HG02840 (cell line): ENCODE measurements around the gene CPNE4.
"Not testable (repeated sequence)": the region's sequence is repeated elsewhere in the genome, so short reads cannot be mapped to it uniquely, and the experiment has no call there.

Source experiments
- ATAC-seq: cut with Tn5 transposase; IDR thresholded peaks from one replicate; pipeline ENCODE4 v1.9.1; 2021; ENCODE audit warnings: mild to moderate bottlenecking, moderate library complexity, moderate number of reproducible peaks; ENCODE audit not compliant: unreplicated experiment, low FRiP score

Gene CPNE4

GRCh38 chr3:131963442-131963841, 71.4 kb downstream of the CPNE4 start:
- not testable (repeated sequence) for ATAC-seq

- ATAC-seq: no peak
These were observed 71.8 kb downstream of the CPNE4 start for GRCh38 chr3:131962982-131963381.

GRCh38 chr3:131960324-131960723, 74.5 kb downstream of the CPNE4 start:
- ATAC-seq: no peak

GRCh38 chr3:131957980-131958379, 76.8 kb downstream of the CPNE4 start:
- ATAC-seq: no peak

GRCh38 chr3:131957511-131957910, 77.3 kb downstream of the CPNE4 start:
- ATAC-seq: no peak

- no peak for ATAC-seq
These were observed 86.0 kb downstream of the CPNE4 start for GRCh38 chr3:131948806-131949205.

- no peak for ATAC-seq
These were observed 90.1 kb downstream of the CPNE4 start for GRCh38 chr3:131944676-131945075.

GRCh38 chr3:131933665-131934064, 101.1 kb downstream of the CPNE4 start:
- ATAC-seq: no peak

- no peak for ATAC-seq
These were observed 106.2 kb downstream of the CPNE4 start for GRCh38 chr3:131928593-131928992.

GRCh38 chr3:131925571-131925970, 109.2 kb downstream of the CPNE4 start:
- no peak for ATAC-seq

GRCh38 chr3:131922356-131922755, 112.5 kb downstream of the CPNE4 start:
- no peak for ATAC-seq

- ATAC-seq: no peak
These were observed 117.8 kb downstream of the CPNE4 start for GRCh38 chr3:131917006-131917405.

GRCh38 chr3:131914090-131914691, 120.6 kb downstream of the CPNE4 start:
- ATAC-seq: no peak

GRCh38 chr3:131912255-131912654, 122.6 kb downstream of the CPNE4 start:
- no peak for ATAC-seq

GRCh38 chr3:131907796-131908195, 127.0 kb downstream of the CPNE4 start:
- no peak for ATAC-seq

GRCh38 chr3:131903988-131904415, 130.8 kb downstream of the CPNE4 start:
- ATAC-seq: no peak

- ATAC-seq: no peak
These were observed 133.1 kb downstream of the CPNE4 start for GRCh38 chr3:131901686-131902085.

- ATAC-seq: no peak
These were observed 133.9 kb downstream of the CPNE4 start for GRCh38 chr3:131900891-131901290.

- no peak for ATAC-seq
These were observed 135.8 kb downstream of the CPNE4 start for GRCh38 chr3:131899021-131899420.

- ATAC-seq: no peak
These were observed 136.5 kb downstream of the CPNE4 start for GRCh38 chr3:131898346-131898745.

- no peak for ATAC-seq
These were observed 138.5 kb downstream of the CPNE4 start for GRCh38 chr3:131896285-131896684.

GRCh38 chr3:131895766-131896165, 139.0 kb downstream of the CPNE4 start:
- ATAC-seq: no peak

GRCh38 chr3:131892331-131892730, 142.5 kb downstream of the CPNE4 start:
- no peak for ATAC-seq
